ENCODE results near the gene CLIC4. TPM values are rescaled to one million over a fixed set of nuclear protein-coding genes. Genes with fewer than 3 reads are reported as not detected.

Gene CLIC4
- total RNA-seq, 6 donors from 2014 or later = 44.0 to 234 (median 147) TPM

- H3K9me3 ChIP-seq = no peaks in the 10 kb centered on the region
- peaks cover 0 to 24% (median 11%) of the 10 kb centered on the region in 4 donors for H3K4me1 ChIP-seq
- H3K4me3 ChIP-seq = no peak overlapping the region
- no peak overlapping the region for H3K27ac ChIP-seq
- H3K36me3 ChIP-seq = no peaks in the 10 kb centered on the region
- DNase-seq (no peak), ATAC-seq (ENCODE audit: low FRiP score in 2 of 2) (no peak)
- 80 to 82% methylated on average over 10 of the region's 10 CpGs for WGBS, 2 donors
- H3K27me3 ChIP-seq = no peaks in the 10 kb centered on the region
- TF ChIP-seq POLR2AphosphoS5 (IDR thresholded peaks at IDR 0.05) = no peak
- TF ChIP-seq CTCF (IDR thresholded peaks at IDR 0.05) = no peak
- TF ChIP-seq POLR2A (IDR thresholded peaks at IDR 0.05) = no peak
- TF ChIP-seq EP300 (IDR thresholded peaks at IDR 0.05) = no peak
Measured at GRCh38 chr1:24859063-24860010, 114.1 kb downstream of the CLIC4 start.

GRCh38 chr1:24860841-24861240 is 115.6 kb downstream of the CLIC4 start:
- no peaks in the 10 kb centered on the region for H3K27me3 ChIP-seq
- peaks cover 0 to 28% (median 15%) of the 10 kb centered on the region in 4 donors for H3K4me1 ChIP-seq
- no peaks in the 10 kb centered on the region for H3K36me3 ChIP-seq
- no peak overlapping the region for H3K27ac ChIP-seq
- H3K9me3 ChIP-seq = no peaks in the 10 kb centered on the region
- ATAC-seq (ENCODE audit: low FRiP score in 2 of 2) (no peak), DNase-seq (no peak)
- WGBS, 2 donors = 67 to 74% methylated on average over 10 to 15 of the region's 15 CpGs
- no peak for TF ChIP-seq POLR2A (IDR thresholded peaks at IDR 0.05)
- TF ChIP-seq EP300 (IDR thresholded peaks at IDR 0.05) = no peak
- no peak for TF ChIP-seq POLR2AphosphoS5 (IDR thresholded peaks at IDR 0.05)
- TF ChIP-seq CTCF (IDR thresholded peaks at IDR 0.05) = no peak
- no peak overlapping the region for H3K4me3 ChIP-seq

GRCh38 chr1:24861821-24862727 is 116.8 kb downstream of the CLIC4 start:
- Histone ChIP-seq H3K4me1 (peaks cover 0 to 28% (median 15%) of the 10 kb centered on the region in 4 donors), H3K36me3 (no peaks in the 10 kb centered on the region), H3K9me3 (no peaks in the 10 kb centered on the region), H3K27me3 (no peaks in the 10 kb centered on the region), H3K27ac (peak overlapping the region; percentile 2 to 63 (median 30)), H3K4me3 (no peak overlapping the region)
- TF ChIP-seq POLR2A (IDR thresholded peaks at IDR 0.05) (no peak), EP300 (IDR thresholded peaks at IDR 0.05) (no peak), CTCF (IDR thresholded peaks at IDR 0.05) (peak in 1 of 6 experiments; percentile 30)
- DNase-seq (peak in 1 of 2 donors; percentile 64), ATAC-seq (ENCODE audit: low FRiP score in 2 of 2) (peak; percentile 40 to 79)
- WGBS, 2 donors = 62 to 66% methylated on average over 26 to 28 of the region's 28 CpGs

- Histone ChIP-seq H3K27ac (peak overlapping the region in 3 of 4 donors; percentile 12 to 63 (median 32)), H3K4me3 (no peak overlapping the region), H3K9me3 (no peaks in the 10 kb centered on the region), H3K36me3 (no peaks in the 10 kb centered on the region), H3K4me1 (peaks cover 0 to 28% (median 15%) of the 10 kb centered on the region in 4 donors), H3K27me3 (no peaks in the 10 kb centered on the region)
- 76 to 87% methylated on average over 6 to 12 of the region's 12 CpGs for WGBS, 2 donors
- TF ChIP-seq POLR2A (IDR thresholded peaks at IDR 0.05) (no peak), EP300 (IDR thresholded peaks at IDR 0.05) (no peak), POLR2AphosphoS5 (IDR thresholded peaks at IDR 0.05) (no peak), CTCF (IDR thresholded peaks at IDR 0.05) (no peak)
- DNase-seq = no peak
- ATAC-seq (ENCODE audit: low FRiP score in 2 of 2) = no peak
Measured at GRCh38 chr1:24862775-24863483, 117.7 kb downstream of the CLIC4 start.

Data from upper lobe of left lung (tissue), 6 donors.